NT2/D1 (cell line): ENCODE results near the gene TAOK3.
"Not testable (repeated sequence)": the region's sequence is repeated elsewhere in the genome, so short reads cannot be mapped to it uniquely, and the experiment has no call there.

ENCODE experiments used
- SUZ12 ChIP-seq: IDR thresholded peaks from 2 replicates; pipeline ENCODE4 v1.6.1; 2011; ENCODE audit not compliant: insufficient read length, insufficient read depth; ENCODE audit errors: extremely low read depth
- YY1 ChIP-seq: IDR thresholded peaks from 2 replicates; pipeline ENCODE4 v1.6.1; 2011; ENCODE audit not compliant: insufficient read length, insufficient read depth
- ZNF274 ChIP-seq: IDR thresholded peaks from 2 replicates; pipeline ENCODE4 v1.6.1; 2011; ENCODE audit warnings: mild to moderate bottlenecking, low read depth, low read length

DNA sequence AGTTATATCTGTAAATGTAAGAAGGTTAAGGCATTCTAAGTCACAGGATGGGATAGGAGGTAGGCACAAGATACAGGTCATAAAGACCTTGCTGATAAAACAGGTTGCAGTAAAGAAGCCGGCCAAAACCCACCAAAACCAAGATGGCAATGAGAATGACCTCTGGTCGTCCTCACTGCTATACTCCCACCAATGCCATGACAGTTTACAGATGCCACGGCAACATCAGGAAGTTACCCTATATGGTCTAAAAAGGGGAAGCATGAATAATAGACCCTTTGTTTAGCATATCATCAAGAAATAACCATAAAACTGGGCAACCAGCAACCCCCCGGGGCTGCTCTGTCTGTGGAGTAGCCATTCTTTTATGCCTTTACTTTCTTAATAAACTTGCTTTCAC is 64.7 kb downstream of the TAOK3 start:
- not testable (repeated sequence) for TF ChIP-seq ZNF274, SUZ12, YY1
